Measurements from ENCODE around the gene MED27.

The MED27 gene

DNA sequence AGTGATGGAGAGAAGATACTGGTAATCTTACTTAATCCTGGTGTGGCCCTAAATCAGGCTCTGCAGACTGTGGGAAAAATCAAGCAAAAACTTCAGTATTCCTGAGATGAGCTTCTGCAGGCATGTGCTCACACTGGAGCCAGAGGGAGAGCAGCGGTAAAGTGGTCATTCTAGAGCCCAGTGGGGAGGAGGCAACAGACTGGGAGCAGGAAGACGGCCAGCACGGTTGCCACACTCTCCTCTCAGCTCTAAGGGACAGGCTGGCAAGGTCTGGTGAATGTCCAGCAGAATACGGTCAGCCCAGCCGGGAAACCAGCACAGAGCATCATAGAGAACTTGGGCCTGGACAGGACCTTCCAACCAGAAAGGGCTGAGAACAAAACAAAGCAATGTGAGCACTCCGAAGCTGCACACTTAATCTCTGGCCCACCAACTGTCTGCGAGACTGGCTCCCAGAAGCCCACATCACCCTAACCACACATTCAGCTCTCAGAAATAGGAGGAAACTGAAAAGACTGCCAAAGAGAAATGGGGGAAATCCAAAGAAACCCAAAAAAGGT is 30.3 kb downstream of the MED27 start:
- in situ Hi-C loops (cut with MboI; ENCODE audit: low pct_unique_long_range_greater_than_20kb, low sequenced_read_pairs) = no loop called here
- no peak for DNase-seq

DNA sequence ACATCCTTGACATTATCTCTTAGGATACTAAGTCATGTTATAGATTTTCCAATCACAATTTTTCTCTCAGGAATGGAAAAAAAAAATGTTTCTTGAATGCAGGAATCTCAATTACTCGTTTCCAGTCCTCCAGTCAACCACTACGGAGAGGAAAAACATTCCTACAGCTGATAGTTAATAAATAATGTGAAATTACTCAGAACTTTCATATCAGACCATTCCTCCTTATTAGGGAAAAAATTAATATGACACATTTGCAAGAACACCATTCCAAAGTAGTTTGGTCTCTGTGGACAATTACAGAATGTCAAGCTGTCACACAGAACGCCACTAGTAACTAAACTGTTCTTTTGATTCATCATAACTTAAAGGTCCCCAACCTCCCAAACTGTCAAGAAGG is 31.5 kb downstream of the MED27 start:
- no peak for DNase-seq
- in situ Hi-C loops (cut with MboI; ENCODE audit: low pct_unique_long_range_greater_than_20kb, low sequenced_read_pairs) = no loop called here

DNA sequence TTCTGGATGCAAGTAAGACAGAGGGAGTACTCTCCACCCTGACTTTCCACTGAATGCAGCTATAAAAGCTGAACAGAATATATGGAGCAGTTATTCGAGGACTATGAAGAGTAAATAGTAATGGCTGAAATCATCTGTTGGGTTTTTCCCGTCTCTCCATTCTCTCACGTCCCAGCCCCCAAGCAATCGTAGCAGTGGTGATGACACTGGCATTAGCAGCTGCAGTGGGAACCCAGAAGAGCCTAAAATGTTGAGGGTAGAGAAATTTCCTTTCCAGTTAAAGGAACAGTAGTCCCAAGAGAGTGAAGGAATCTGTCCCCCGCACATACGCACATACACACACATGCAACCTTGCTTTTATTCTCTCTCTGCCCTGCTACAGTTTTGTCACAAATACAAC is 33.2 kb downstream of the MED27 start:
- in situ Hi-C loops (cut with MboI; ENCODE audit: low pct_unique_long_range_greater_than_20kb, low sequenced_read_pairs) = no loop called here
- no peak for DNase-seq

DNA sequence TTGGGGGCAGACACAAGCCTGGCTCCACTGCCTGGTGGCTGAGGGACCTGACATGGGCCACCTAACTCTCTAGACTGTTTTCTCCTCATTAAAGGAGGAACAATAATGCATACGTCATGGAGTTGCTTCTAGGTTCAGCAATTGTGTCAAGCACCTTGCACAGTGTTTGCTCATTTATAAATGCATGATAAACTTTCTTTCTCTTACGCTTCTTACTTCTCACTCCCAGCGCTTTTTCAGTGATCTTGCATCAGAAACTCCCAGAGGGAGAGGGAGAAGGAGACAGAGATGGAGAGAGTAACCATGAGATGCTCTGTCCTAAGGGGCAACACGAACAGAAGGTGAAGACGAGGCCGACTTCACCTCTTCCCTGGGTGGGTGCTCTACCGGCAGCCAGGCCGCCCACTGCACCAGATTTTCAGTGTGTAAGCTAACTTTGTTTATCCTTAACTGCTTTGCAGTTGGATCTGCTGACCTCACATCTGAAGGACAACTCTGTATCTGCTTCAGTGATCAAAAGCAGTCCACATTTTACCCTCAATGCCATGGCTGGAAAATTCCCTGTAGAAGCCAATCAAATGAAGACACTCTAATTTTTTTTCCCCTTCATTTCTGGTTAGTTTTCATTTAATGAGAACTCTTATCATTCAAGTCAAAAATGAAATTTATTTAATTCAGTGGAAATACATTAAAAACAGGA is 35.3 kb downstream of the MED27 start:
- no peak for DNase-seq
- in situ Hi-C loops (cut with MboI; ENCODE audit: low pct_unique_long_range_greater_than_20kb, low sequenced_read_pairs) = no loop called here

DNA sequence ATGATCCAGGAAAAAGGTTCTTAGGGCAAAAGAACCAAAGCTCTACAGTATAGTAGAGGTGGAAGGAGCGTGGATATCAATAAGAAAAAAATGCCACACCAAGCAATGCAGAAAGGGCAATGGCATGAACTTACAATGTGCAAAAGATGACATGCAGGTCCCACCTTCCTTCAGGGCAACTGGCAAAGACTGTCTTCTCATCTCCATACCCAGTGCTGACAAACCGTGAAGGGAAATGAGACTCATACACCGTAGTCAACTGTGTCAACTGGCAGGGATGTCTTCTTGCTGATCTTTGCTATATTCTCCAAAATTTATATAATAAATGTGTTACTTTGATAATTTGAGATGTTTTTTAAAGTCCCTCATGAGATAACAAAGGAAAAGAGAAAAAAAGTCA is 36.0 kb downstream of the MED27 start:
- in situ Hi-C loops (cut with MboI; ENCODE audit: low pct_unique_long_range_greater_than_20kb, low sequenced_read_pairs) = no loop called here
- no peak for DNase-seq

DNA sequence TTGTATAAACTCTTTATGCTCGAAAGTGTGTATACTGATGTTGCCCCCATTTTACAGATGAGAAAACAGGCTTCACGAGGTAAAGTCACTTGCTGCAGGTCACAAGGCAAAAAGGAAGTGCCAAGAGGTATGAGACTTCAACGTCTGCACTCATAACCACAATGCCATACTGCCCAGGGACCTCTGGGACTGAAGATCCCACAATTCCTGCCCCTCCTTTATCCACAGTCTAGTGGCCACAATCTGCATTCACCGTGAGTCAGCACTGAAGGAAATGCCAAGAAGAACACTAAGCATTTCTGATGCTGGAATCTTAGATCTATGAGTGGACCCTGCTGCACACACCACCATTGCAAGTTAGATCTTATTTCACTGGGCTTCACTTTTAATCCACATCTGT is 37.3 kb downstream of the MED27 start:
- peak; percentile 15 for DNase-seq
- in situ Hi-C loops (cut with MboI; ENCODE audit: low pct_unique_long_range_greater_than_20kb, low sequenced_read_pairs) = no loop called here

DNA sequence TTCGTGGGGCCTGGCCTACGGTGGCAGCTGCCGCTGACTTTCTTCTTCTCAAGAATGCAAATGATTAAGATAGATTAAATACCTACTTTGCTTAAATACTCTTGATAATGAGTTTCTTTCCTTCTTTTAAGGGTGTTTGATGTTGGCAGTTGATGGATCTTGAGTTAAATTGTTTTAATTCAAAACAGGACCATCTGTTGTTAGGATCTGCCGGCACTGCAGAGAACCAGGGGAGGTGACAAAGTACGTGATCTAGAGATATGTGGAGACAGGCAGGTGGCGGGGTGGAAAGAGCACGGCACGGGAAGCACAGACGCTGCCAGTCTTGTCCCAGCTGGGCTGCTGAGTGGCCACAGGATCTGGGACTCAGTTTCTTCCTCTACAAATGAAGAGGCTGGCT is 37.9 kb downstream of the MED27 start:
- no peak for DNase-seq

DNA sequence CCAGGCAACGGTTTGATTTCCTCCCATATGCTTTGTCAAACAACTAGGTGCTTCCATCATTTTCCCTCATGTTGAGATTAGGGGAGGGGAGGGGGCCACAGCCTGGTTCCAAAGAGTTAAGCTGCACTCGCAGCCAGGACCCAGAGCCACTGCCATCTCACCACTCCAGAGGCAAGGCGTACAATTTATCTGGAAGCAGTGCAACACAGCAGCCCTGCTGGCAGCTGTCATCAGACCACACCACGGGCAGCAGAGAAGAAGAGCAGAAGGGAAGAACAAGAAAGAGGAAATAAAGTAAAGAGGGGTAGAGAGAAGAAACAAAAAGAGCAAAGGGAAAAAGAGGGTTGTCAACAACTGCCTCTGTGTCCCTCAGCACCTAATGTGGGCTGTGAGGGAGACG is 38.9 kb downstream of the MED27 start:
- in situ Hi-C loops (cut with MboI; ENCODE audit: low pct_unique_long_range_greater_than_20kb, low sequenced_read_pairs) = no loop called here
- peak; percentile 20 for DNase-seq

More for the DNA sequence above, 37.9 kb downstream of the MED27 start:
- in situ Hi-C loops (cut with MboI; ENCODE audit: low pct_unique_long_range_greater_than_20kb, low sequenced_read_pairs) = no loop called here

DNA sequence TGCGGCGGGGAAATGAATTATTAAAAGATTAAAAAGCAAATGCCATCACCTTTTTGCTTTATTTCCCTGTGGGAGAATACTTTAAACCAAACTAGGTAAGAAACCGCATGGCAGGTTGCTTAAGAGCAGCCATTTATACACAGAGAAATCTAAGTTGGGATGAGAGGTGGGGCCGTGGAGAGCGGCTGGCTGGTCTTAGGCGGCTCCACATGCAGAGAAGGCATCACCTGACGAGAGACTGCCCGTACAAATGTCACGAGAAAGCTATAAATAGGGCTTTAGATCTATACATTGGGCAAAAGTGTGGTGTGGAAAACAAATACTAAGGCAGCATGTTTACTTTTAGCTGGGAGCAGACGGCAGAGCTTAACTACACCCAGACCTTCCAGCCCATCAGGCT is 39.4 kb downstream of the MED27 start:
- no peak for DNase-seq
- in situ Hi-C loops (cut with MboI; ENCODE audit: low pct_unique_long_range_greater_than_20kb, low sequenced_read_pairs) = no loop called here

DNA sequence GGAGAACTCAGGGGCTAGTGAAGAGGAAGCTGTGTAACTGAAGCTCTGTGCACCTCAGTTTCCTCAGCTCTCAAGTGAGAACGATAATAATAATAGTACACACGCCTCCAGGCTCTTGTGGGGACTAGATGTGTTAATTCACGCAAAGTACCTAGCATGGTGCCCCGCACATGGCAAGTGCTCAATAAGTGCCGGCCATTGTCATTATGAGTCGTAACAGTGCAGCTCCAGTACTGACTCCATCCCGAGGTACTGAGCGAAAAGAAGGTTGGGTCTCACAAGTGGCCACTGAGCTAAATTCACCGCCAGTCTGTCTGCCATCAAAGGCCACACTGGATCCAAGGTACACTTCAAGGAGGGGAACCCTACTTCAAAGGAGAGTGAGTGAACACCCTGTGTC is 40.4 kb downstream of the MED27 start:
- in situ Hi-C loops (cut with MboI; ENCODE audit: low pct_unique_long_range_greater_than_20kb, low sequenced_read_pairs) = no loop called here

DNA sequence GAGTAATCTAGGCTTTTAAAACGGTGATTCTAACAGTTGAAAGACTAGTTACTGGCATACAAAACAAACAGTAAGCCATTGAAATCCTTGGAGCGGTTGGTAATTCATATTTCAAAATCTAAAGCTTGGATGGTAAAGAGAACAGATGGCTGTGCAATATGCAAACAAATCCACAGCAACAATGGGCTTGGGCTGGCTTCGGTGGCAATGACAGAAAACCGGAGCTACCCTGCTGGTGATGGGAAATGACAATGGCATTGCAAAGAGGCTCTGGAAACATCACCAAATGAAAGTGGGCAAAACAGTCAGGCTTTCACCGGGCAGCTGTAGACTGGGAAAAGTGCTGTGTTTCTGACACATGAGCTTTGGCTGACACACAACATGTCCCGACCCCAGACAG is 42.2 kb downstream of the MED27 start:
- in situ Hi-C loops (cut with MboI; ENCODE audit: low pct_unique_long_range_greater_than_20kb, low sequenced_read_pairs) = no loop called here
- DNase-seq = no peak

More for the DNA sequence above, 40.4 kb downstream of the MED27 start:
- DNase-seq = no peak

DNA sequence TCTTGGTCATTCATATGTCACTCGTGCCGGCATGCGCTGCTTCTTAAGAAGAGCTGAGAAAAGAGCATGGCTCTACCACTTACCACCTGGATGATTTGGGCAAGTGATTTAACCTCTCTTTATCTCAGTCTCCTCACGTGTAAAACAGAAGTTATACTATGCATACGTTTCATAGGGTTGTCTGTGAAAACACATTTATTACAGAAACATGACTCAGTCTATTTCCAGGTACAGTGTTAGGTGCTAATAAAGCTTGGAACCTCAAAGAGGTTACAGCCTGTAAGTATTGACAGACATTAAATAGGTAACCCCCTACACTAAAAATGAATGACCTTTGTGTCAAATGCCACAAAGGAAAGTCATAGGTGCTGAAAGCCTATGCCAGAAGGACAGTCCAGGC is 43.1 kb downstream of the MED27 start:
- DNase-seq = no peak
- in situ Hi-C loops (cut with MboI; ENCODE audit: low pct_unique_long_range_greater_than_20kb, low sequenced_read_pairs) = no loop called here

DNA sequence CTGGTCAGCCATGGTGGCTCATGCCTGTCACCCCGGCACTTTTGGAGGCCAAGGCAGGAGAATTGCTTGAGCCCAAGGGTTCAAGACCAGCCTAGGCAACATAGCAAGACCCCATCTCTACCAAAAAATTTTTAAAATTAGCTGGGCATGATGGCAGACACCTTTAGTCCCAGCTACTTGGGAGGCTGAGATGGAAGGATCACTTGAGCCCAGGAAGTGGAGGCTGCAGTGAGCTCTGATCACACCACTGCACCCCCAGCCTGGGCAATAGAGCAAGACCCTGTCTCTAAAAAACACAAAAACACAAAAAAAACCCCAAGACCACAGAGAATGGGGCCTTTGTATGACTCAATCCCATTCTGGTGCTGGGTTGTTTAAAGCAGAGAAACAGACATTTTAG is 44.0 kb downstream of the MED27 start:
- no peak for DNase-seq
- in situ Hi-C loops (cut with MboI; ENCODE audit: low pct_unique_long_range_greater_than_20kb, low sequenced_read_pairs) = no loop called here

DNA sequence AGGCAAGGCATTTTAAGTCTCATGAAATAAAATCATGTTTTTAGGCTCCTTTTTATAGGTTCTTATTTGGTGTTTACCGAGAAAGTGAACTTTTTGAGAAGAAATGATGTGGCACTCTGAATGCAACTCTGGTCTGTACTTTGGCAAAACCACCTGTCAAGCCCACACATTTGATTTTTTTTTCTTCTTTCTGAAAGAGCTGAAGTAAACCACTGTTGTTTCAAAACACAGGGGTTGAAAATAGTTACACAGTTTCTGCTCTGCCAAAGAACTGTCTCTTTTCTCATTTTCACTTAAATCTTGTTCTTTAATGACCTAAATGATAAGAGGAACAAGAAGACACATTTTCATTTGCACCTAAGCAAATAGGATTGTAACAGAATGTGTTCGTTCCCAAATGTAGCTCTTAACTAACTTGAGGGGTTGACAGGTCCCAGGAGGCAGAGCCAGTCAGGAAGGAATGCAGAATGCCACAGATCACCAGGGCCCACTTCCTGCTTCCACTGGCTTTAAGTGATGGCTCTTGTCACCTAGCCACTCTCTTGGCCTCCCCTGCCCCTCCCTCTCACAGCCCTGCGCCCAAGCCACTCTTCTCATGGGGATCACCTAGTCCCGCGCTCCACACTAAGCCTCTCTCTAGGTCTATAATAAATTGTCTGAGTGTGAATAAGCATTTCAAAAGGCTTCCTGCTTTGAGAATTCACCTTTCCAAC is 47.3 kb downstream of the MED27 start:
- no peak for DNase-seq
- in situ Hi-C loops (cut with MboI; ENCODE audit: low pct_unique_long_range_greater_than_20kb, low sequenced_read_pairs) = no loop called here

DNA sequence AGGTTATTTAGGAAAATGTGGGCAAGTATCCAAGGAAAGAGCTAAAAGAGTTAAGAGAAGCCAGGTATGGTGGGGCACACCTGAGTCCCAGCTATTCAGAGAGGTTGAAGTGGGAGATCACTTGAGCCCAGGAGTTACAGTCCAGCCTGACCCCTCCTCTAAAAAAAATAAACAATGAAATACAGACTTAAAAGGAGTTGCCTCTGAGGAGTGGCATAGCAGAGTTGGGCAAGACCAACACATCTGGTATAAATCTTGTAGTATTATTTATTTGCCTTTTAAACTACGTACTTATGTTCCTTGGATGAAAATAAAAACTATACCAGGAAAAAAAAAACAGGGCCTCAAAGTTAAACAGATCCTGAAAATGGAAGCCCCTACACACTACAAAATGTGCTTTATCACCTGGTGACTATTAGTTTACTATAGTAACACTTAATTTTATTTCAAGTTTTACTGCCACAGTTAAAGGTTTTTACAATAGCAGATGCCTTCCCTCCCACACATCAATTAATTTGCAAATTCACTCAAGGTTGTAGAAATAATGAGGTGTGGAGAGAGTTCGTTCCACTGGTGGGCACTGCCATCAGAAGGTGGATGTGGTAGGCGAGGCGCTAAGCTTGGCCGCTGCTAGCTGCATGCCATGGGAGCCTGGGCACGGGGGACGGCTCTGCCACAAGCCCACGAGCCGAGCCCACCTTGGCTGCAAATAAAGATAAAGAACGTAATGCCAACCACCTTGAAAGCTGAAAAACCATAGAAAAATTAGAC is 48.0 kb downstream of the MED27 start:
- in situ Hi-C loops (cut with MboI; ENCODE audit: low pct_unique_long_range_greater_than_20kb, low sequenced_read_pairs) = no loop called here

DNA sequence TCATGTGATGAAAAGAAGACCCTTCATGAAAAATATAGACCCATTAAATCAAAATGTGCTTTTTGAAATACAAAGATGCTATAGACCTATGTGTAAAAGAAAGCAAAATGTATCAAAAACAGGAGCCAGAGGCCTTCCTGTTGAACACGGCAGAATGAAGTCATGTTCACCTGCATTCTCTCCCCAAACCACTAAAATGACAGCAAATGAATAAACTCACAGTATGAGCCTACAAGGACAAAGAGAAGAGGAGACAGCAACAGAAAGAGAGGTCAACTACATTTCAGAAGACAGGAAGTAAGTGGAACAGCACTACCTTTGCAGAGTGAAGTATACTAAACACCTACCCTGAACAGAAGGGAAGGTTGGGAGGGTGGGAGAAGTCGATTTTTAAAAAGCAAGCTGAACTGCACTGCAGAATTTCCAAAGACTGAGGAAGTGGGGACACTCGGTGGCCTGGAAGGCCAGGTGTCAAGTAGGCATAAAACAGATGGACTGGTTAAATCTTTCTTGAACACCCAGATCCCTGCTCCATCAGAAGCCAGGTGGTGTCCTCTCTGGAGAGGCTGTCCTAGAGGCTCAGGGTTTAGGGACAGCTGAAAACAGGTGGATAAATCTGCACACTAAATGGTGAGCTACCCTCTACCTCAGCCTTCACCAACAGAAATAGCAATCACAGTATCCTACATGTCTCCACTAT is 48.9 kb downstream of the MED27 start:
- in situ Hi-C loops (cut with MboI; ENCODE audit: low pct_unique_long_range_greater_than_20kb, low sequenced_read_pairs) = no loop called here
- DNase-seq = no peak

More for the DNA sequence above, 48.0 kb downstream of the MED27 start:
- no peak for DNase-seq

DNA sequence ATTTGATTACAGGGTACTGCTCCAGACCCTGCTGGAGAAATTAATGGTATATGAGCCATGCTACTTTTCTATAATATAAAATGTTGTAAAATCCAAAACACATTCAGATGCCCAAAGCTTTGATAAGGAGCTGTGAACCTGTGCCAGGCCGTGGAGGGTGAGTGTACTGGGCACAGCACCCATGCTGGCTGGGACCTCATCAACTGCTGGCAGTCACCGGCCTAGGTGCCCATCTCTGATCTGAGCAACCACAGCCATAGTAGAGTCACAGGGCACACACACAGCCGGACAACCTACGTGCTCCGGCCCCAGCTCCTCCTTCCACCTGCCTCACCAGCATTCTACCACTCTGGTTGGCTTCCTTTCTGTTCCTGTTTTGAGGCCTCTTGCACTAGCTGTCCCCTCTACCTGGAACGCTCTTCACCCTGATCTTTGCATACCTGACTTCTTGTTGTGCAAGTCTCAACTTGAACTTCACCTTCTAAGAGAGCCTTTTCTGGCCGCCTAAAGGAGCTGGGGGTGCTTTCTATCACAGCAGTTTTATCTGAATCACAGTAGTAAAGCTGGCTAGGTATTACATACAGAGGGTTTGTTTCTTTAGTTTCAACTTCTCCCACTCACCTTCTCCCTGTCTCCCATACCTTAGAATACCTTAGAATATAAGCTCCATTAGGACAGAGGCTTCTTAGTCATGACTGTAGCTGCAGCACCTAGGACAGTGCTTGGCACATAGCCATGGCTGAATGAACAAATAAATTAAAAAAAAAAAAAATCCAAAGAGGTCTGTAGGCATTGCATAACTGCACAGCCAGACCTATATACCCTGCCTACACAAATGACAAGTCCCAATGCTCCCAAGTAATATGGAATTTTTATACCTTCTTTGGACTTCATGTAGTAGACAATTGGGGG is 51.7 kb downstream of the MED27 start:
- DNase-seq = no peak
- in situ Hi-C loops (cut with MboI; ENCODE audit: low pct_unique_long_range_greater_than_20kb, low sequenced_read_pairs) = no loop called here

DNA sequence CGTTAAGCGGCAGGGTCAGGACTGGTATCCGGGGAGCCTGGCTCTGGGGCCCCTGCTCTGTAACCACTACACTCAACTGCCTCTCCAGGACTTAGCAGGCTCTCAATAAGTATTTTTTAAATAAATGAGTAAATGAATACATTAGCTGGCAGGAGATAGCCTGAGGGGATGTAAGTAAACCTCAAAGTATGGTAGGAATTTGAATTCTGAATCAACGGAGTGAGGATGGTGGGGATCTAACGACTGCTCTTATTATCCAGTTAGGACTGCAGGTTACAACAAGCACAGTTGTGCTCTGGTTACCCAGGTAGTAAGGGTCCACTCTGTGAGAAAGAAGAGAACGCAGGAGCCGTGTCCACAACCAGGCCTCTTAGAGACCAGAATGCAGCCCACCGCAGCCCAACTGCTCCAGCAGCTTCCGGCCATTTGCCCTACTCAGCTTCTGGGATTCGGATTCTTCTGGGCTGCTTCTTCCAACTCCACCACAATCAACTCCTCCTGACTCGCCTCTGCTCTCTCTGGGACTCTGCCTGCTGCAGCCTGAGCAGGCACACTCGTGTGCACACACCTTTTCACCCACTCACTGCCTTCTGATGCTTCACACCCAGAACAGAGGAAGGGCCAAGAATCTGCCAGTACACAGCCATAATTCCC is 52.6 kb downstream of the MED27 start:
- no peak for DNase-seq
- in situ Hi-C loops (cut with MboI; ENCODE audit: low pct_unique_long_range_greater_than_20kb, low sequenced_read_pairs) = no loop called here
